Activated CD4-positive, alpha-beta T cell treated with anti-CD3 and anti-CD28 coated beads, Interleukin-2, amount 10 ng/mL, durations not matched to agents 7 days and 5 days (primary cell): ENCODE results near the gene FPR2. TPM values are rescaled to one million over a fixed set of nuclear protein-coding genes. Genes with fewer than 3 reads are reported as not detected.
"Not testable (repeated sequence)": the region's sequence is repeated elsewhere in the genome, so short reads cannot be mapped to it uniquely, and the experiment has no call there.

Experiments
- CTCF ChIA-PET: fragments of 350-600 bp; sonication (Branson Sonifier 250); formaldehyde crosslinking; loops from one replicate; lab custom pipeline; 2021; ENCODE audit warnings: antibody characterized with exemption; lab: Charles Lee
- POLR2A ChIA-PET: fragments of 350-600 bp; sonication (Branson Sonifier 250); formaldehyde crosslinking; loops from one replicate; lab custom pipeline; 2021; ENCODE audit warnings: antibody characterized with exemption; lab: Charles Lee
- DNase-seq: peaks from one replicate; pipeline ENCODE4 v3.0.0-alpha.2; 2020
- H3K27ac Mint-ChIP-seq: one replicate; pipeline ENCODE4 v1.8.0; 2021; ENCODE audit warnings: mild to moderate bottlenecking, moderate library complexity, mixed read lengths
- H3K27me3 Mint-ChIP-seq: one replicate; pipeline ENCODE4 v1.8.0; 2021; ENCODE audit warnings: mixed read lengths
- H3K36me3 Mint-ChIP-seq: one replicate; pipeline ENCODE4 v1.8.0; 2021; ENCODE audit warnings: low read depth, mixed read lengths
- H3K4me1 Mint-ChIP-seq: one replicate; pipeline ENCODE4 v1.8.0; 2021; ENCODE audit warnings: mixed read lengths
- H3K4me3 Mint-ChIP-seq: one replicate; pipeline ENCODE4 v1.8.0; 2021; ENCODE audit warnings: mild to moderate bottlenecking, moderate library complexity, mixed read lengths
- H3K9me3 Mint-ChIP-seq: one replicate; pipeline ENCODE4 v1.8.0; 2021; ENCODE audit warnings: mixed read lengths
- total RNA-seq, 2 experiments: library from RNA; stranded (reverse); gene quantifications; one replicate each; pipeline ENCODE4 v1.2.3, GENCODE V29; 2021

FPR2 gene
- total RNA-seq, 2 experiments from 2014 or later = not detected

- Mint-ChIP-seq H3K27ac (no peak within 1 kb of the TSS), H3K9me3 (peaks cover 31% of the 10 kb centered on the region), H3K27me3 (no peaks in the 10 kb centered on the region), H3K4me1 (no peaks in the 10 kb centered on the region), H3K4me3 (no peak within 1 kb of the TSS), H3K36me3 (no peaks in the 10 kb centered on the region)
- no peak for DNase-seq
- ChIA-PET CTCF (no interaction called here), POLR2A (no interaction called here)
Measured at GRCh38 chr19:51794885-51795490, 34.0 kb downstream of the FPR2 start, which contains the start of gene FPR3. TSS of gene FPR3 (plus strand) at chr19:51795157. CDS start at chr19:51823749, 28,592 bp downstream.

- CTCF ChIA-PET = no interaction called here
Measured at GRCh38 chr19:51796195-51796679, 35.3 kb downstream of the FPR2 start.

GRCh38 chr19:51797480-51797879 lies 36.5 kb downstream of the FPR2 start:
- CTCF ChIA-PET = no interaction called here
- Mint-ChIP-seq H3K27me3 (no peaks in the 10 kb centered on the region), H3K9me3 (peaks cover 32% of the 10 kb centered on the region), H3K4me3 (no peak overlapping the region), H3K36me3 (no peaks in the 10 kb centered on the region), H3K27ac (no peak overlapping the region), H3K4me1 (no peaks in the 10 kb centered on the region)
- POLR2A ChIA-PET = no interaction called here
- DNase-seq = no peak

More at GRCh38 chr19:51796195-51796679, 35.3 kb downstream of the FPR2 start:
- Mint-ChIP-seq H3K4me1 (no peaks in the 10 kb centered on the region), H3K27me3 (no peaks in the 10 kb centered on the region), H3K27ac (no peak overlapping the region), H3K9me3 (peaks cover 35% of the 10 kb centered on the region), H3K36me3 (no peaks in the 10 kb centered on the region), H3K4me3 (no peak overlapping the region)
- DNase-seq = no peak
- POLR2A ChIA-PET = no interaction called here

GRCh38 chr19:51798062-51798461 lies 37.1 kb downstream of the FPR2 start:
- no peak overlapping the region for H3K27ac Mint-ChIP-seq
- no peaks in the 10 kb centered on the region for H3K4me1 Mint-ChIP-seq
- no peak for DNase-seq
- no peaks in the 10 kb centered on the region for H3K36me3 Mint-ChIP-seq
- no peak overlapping the region for H3K4me3 Mint-ChIP-seq
- POLR2A ChIA-PET = no interaction called here
- no peaks in the 10 kb centered on the region for H3K27me3 Mint-ChIP-seq
- H3K9me3 Mint-ChIP-seq = peaks cover 29% of the 10 kb centered on the region
- CTCF ChIA-PET = no interaction called here

GRCh38 chr19:51799034-51799773 lies 38.2 kb downstream of the FPR2 start:
- H3K36me3 Mint-ChIP-seq = no peaks in the 10 kb centered on the region
- no peak for DNase-seq
- POLR2A ChIA-PET = no interaction called here
- H3K9me3 Mint-ChIP-seq = peaks cover 33% of the 10 kb centered on the region
- no peak overlapping the region for H3K27ac Mint-ChIP-seq
- CTCF ChIA-PET = interaction anchor here (1.9 kb wide), 1 partner anchor 10 kb away, joined by 5 read pairs; no protein-coding TSS in a partner anchor
- no peaks in the 10 kb centered on the region for H3K4me1 Mint-ChIP-seq
- no peak overlapping the region for H3K4me3 Mint-ChIP-seq
- no peaks in the 10 kb centered on the region for H3K27me3 Mint-ChIP-seq

GRCh38 chr19:51799774-51800472 lies 38.9 kb downstream of the FPR2 start:
- H3K36me3 Mint-ChIP-seq = no peaks in the 10 kb centered on the region
- ChIA-PET CTCF (interaction anchor here (1.9 kb wide), 1 partner anchor 9 kb away, joined by 5 read pairs; no protein-coding TSS in a partner anchor), POLR2A (no interaction called here)
- H3K4me3 Mint-ChIP-seq = no peak overlapping the region
- no peaks in the 10 kb centered on the region for H3K27me3 Mint-ChIP-seq
- no peaks in the 10 kb centered on the region for H3K4me1 Mint-ChIP-seq
- DNase-seq = no peak
- peaks cover 36% of the 10 kb centered on the region for H3K9me3 Mint-ChIP-seq
- H3K27ac Mint-ChIP-seq = no peak overlapping the region

- no peaks in the 10 kb centered on the region for H3K27me3 Mint-ChIP-seq
- POLR2A ChIA-PET = no interaction called here
- no peak for DNase-seq
- H3K9me3 Mint-ChIP-seq = peaks cover 36% of the 10 kb centered on the region
- no peak overlapping the region for H3K27ac Mint-ChIP-seq
- H3K4me1 Mint-ChIP-seq = no peaks in the 10 kb centered on the region
- H3K4me3 Mint-ChIP-seq = no peak overlapping the region
- no peaks in the 10 kb centered on the region for H3K36me3 Mint-ChIP-seq
- CTCF ChIA-PET = interaction anchor here (1.9 kb wide), 1 partner anchor 8 kb away, joined by 5 read pairs; no protein-coding TSS in a partner anchor
Measured at GRCh38 chr19:51800473-51801244, 39.7 kb downstream of the FPR2 start.

- CTCF ChIA-PET = no interaction called here
- Mint-ChIP-seq H3K27me3 (no peaks in the 10 kb centered on the region), H3K4me3 (no peak overlapping the region)
Measured at GRCh38 chr19:51802775-51803174, 41.8 kb downstream of the FPR2 start.

GRCh38 chr19:51803519-51803918 lies 42.5 kb downstream of the FPR2 start:
- H3K27me3 Mint-ChIP-seq = no peaks in the 10 kb centered on the region
- no peak overlapping the region for H3K27ac Mint-ChIP-seq
- DNase-seq = no peak
- H3K4me1 Mint-ChIP-seq = no peaks in the 10 kb centered on the region
- H3K9me3 Mint-ChIP-seq = peaks cover 24% of the 10 kb centered on the region
- POLR2A ChIA-PET = no interaction called here
- H3K36me3 Mint-ChIP-seq = no peaks in the 10 kb centered on the region
- CTCF ChIA-PET = no interaction called here
- H3K4me3 Mint-ChIP-seq = no peak overlapping the region

More at GRCh38 chr19:51802775-51803174, 41.8 kb downstream of the FPR2 start:
- DNase-seq = no peak
- no peak overlapping the region for H3K27ac Mint-ChIP-seq
- POLR2A ChIA-PET = no interaction called here
- no peaks in the 10 kb centered on the region for H3K36me3 Mint-ChIP-seq
- H3K9me3 Mint-ChIP-seq = peaks cover 29% of the 10 kb centered on the region
- H3K4me1 Mint-ChIP-seq = no peaks in the 10 kb centered on the region

GRCh38 chr19:51803967-51804366 lies 43.0 kb downstream of the FPR2 start:
- H3K27ac Mint-ChIP-seq = no peak overlapping the region
- H3K4me1 Mint-ChIP-seq = no peaks in the 10 kb centered on the region
- DNase-seq = no peak
- no peaks in the 10 kb centered on the region for H3K36me3 Mint-ChIP-seq
- ChIA-PET POLR2A (no interaction called here), CTCF (no interaction called here)
- no peaks in the 10 kb centered on the region for H3K27me3 Mint-ChIP-seq
- no peak overlapping the region for H3K4me3 Mint-ChIP-seq
- H3K9me3 Mint-ChIP-seq = peaks cover 24% of the 10 kb centered on the region

- DNase-seq, H3K4me3 Mint-ChIP-seq, H3K27ac Mint-ChIP-seq, H3K36me3 Mint-ChIP-seq, H3K27me3 Mint-ChIP-seq, H3K4me1 Mint-ChIP-seq, CTCF ChIA-PET, POLR2A ChIA-PET: not testable (repeated sequence)
- peaks cover 23% of the 10 kb centered on the region for H3K9me3 Mint-ChIP-seq
Measured at GRCh38 chr19:51804789-51805188, 43.8 kb downstream of the FPR2 start.

GRCh38 chr19:51805396-51805795 lies 44.4 kb downstream of the FPR2 start:
- H3K4me3 Mint-ChIP-seq, POLR2A ChIA-PET, H3K4me1 Mint-ChIP-seq, DNase-seq, H3K27me3 Mint-ChIP-seq, H3K27ac Mint-ChIP-seq, H3K36me3 Mint-ChIP-seq, CTCF ChIA-PET: not testable (repeated sequence)
- peaks cover 20% of the 10 kb centered on the region for H3K9me3 Mint-ChIP-seq
